22Rv1 (cell line): ENCODE measurements around the gene FLAD1.
"Not testable (repeated sequence)": the region's sequence is repeated elsewhere in the genome, so short reads cannot be mapped to it uniquely, and the experiment has no call there.

ENCODE experiments used
- H3K27ac ChIP-seq: fragments of 450-650 bp; 2 replicates; pipeline ENCODE4 v1.5.1; 2017
- CTCF ChIP-seq: fragments of 450-650 bp; IDR thresholded peaks from 2 replicates; pipeline ENCODE4 v1.5.1; 2017; ENCODE audit warnings: mild to moderate bottlenecking
- ZFX ChIP-seq: fragments of 450-650 bp; IDR thresholded peaks from 2 replicates; pipeline ENCODE4 v1.6.1; 2017; ENCODE audit warnings: antibody characterized with exemption, borderline replicate concordance

The FLAD1 gene

GRCh38 chr1:154974808-154975408, 8.2 kb upstream of the FLAD1 start:
- peak overlapping the region; percentile 98 for H3K27ac ChIP-seq
- TF ChIP-seq CTCF, result no peak
- no peak for TF ChIP-seq ZFX

- H3K27ac ChIP-seq, result peak overlapping the region; percentile 98
- TF ChIP-seq CTCF, result no peak
- TF ChIP-seq ZFX, result no peak
These were observed 7.6 kb upstream of the FLAD1 start for GRCh38 chr1:154975409-154976059.

GRCh38 chr1:154977762-154978161, 5.4 kb upstream of the FLAD1 start:
- peak overlapping the region; percentile 98; the same call in 1 of the 2 replicates for H3K27ac ChIP-seq

GRCh38 chr1:154978360-154978759, 4.8 kb upstream of the FLAD1 start:
- no peak for TF ChIP-seq CTCF
- TF ChIP-seq ZFX, result no peak
- H3K27ac ChIP-seq, result peak overlapping the region; percentile 98; the same call in 1 of the 2 replicates

- no peak for TF ChIP-seq CTCF
- no peak for TF ChIP-seq ZFX
- peak overlapping the region; percentile 80 for H3K27ac ChIP-seq
These were observed 803 bp upstream of the FLAD1 start for GRCh38 chr1:154982341-154982740.

GRCh38 chr1:154983776-154984466, 777 bp downstream of the FLAD1 start:
- H3K27ac ChIP-seq, result peak overlapping the region; percentile 80
- TF ChIP-seq ZFX (no peak), CTCF (no peak)

- not testable (repeated sequence) for H3K27ac ChIP-seq
These were observed 3.6 kb downstream of the FLAD1 start for GRCh38 chr1:154986736-154987135.

GRCh38 chr1:154987326-154987725, 4.2 kb downstream of the FLAD1 start:
- no peak for TF ChIP-seq ZFX
- TF ChIP-seq CTCF, result no peak
- H3K27ac ChIP-seq, result no peak overlapping the region
